Right lobe of liver (tissue), 4 donors: ENCODE measurements around the gene ARRDC1.
"Not testable (repeated sequence)": the region's sequence is repeated elsewhere in the genome, so short reads cannot be mapped to it uniquely, and the experiment has no call there.

Source experiments
- POLR2A ChIP-seq: fragments of 450-650 bp; IDR thresholded peaks from one replicate; pipeline ENCODE4 v1.6.1; 2017; ENCODE audit warnings: antibody characterized with exemption, mild to moderate bottlenecking
- TF ChIP-seq, protein P1 (sequence below), 4 donors: fragments of 200-600 bp in 3 of 4; fragments of 450-650 bp in 1 of 4; IDR thresholded peaks; one replicate each; pipeline versions ENCODE4 v1.5.1 to v1.8.0; 2016 to 2022; ENCODE audit warnings: antibody characterized with exemption in 4 of 4, mild to moderate bottlenecking in 2 of 4
- donor health status: DM: no; HTN: no; CAD: no.
- donor health status: DM: no; HTN: no; CAD: no.
- donor health status: DM: no; HTN: yes; CAD: no.

DNA sequence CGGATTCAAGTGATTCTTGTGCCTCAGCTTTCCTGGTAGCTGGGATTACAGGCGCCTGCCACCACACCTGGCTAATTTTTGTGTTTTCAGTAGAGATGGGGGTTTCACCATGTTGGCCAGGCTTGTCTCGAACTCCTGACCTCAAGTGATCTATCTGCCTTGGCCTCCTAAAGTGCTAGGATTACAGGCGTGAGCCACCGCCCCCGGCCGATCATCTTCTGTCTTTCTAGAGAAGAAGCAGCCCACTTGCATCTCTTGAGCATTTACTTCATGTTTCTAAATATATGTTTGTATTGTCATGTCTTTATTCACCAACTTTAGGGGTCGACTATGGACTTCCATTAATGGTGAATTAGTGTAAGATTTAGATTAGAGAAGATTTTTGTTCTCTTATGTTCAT lies 16.7 kb downstream of the ARRDC1 start:
- TF ChIP-seq, protein P1, sequence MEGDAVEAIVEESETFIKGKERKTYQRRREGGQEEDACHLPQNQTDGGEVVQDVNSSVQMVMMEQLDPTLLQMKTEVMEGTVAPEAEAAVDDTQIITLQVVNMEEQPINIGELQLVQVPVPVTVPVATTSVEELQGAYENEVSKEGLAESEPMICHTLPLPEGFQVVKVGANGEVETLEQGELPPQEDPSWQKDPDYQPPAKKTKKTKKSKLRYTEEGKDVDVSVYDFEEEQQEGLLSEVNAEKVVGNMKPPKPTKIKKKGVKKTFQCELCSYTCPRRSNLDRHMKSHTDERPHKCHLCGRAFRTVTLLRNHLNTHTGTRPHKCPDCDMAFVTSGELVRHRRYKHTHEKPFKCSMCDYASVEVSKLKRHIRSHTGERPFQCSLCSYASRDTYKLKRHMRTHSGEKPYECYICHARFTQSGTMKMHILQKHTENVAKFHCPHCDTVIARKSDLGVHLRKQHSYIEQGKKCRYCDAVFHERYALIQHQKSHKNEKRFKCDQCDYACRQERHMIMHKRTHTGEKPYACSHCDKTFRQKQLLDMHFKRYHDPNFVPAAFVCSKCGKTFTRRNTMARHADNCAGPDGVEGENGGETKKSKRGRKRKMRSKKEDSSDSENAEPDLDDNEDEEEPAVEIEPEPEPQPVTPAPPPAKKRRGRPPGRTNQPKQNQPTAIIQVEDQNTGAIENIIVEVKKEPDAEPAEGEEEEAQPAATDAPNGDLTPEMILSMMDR (IDR thresholded peaks at IDR 0.05): not testable (repeated sequence)
- TF ChIP-seq POLR2A: not testable (repeated sequence)
